TTC549 (cell line): ENCODE measurements around the gene LRRN3.

ENCODE experiments used
- FAIRE-seq: peaks from 2 replicates; lab custom pipeline; 2012; peaks lifted over from hg19 to GRCh38; lab: Jason Lieb, UNC

The LRRN3 gene

DNA sequence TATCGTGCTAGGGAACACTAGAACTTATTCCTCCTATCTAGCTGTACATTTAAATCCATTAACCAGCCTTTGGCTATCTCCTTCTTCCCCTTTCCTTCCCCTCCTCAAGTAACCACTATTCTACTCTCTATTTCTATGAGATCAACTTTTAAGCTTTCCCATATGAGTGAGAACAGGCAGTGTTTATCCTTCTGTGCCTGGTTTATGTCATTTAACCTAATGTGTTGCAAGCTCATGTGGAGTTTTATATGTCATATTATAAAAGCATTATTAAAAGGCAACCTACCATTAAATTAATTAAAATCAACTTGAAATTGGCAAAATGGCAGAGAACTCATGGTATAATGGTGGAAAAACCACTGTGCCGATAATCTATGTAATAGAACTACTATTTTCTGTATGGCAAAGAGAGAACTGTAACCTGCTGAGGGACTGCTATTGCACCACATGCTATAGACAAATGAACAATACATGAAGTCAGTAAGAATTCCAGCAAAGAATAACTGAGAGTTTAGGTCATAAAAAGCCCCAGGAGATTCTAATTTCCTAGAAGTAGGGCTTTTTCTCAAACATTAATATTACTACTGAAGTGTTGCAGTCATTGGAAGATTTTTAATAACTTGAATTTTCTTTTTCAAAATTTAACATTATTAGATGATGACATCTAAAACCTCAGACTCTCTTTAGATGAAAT is 81.8 kb downstream of the LRRN3 start:
- FAIRE-seq: no peak

DNA sequence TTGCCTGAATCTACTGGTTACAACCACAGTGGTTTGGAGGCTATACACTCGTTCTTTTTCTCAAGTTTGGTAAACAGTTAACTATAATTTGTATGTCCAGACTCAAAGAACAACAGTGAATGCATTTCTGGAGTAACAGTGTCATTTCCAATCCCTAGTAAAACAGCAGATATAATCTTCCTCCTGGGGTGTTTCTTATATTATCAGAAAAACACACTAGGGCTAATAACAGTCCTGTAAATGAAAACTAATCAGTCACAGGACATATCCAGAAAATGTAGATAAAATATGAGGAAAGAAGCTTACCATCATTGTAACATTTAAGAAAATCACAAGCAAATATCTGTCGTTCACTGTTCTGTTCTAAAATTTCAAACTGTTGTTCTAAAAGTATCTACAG is 82.6 kb downstream of the LRRN3 start:
- FAIRE-seq: no peak

DNA sequence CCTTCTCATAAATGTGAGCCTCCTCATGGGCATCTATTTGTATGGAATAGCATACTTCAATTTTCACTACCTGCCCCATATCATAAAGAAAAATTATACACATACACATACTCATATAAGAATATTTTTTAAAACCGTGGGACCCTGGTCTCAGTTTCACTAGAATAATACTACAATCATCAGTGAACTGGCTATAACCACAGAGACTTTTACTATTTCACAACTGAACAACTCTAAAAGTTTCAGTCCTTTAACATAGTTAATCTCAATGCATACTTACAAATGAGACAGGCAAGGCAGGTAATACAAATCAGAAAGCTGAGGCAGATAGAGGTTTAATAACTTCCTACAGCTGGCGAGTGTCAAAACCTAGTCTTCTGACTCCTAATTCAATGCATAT is 83.1 kb downstream of the LRRN3 start:
- FAIRE-seq: no peak

DNA sequence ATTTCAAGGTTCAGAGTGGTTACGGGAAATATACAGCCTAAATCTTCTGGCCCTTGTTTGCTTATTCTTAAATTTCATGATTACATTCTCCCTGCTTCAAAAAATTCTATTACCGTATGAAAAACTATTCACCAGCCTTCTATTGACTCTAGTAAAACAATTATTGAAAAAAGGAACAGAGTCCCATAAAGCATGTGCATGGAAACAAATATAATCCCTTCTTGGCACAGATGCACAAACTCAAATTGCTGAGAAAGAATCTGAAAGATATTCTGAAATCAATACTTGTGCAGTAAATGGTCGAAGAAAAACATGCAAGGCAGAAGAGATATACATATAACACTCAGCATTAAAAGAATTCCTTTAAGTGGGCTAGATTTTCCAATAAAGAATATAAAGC is 83.6 kb downstream of the LRRN3 start:
- no peak for FAIRE-seq
